Endothelial cell of umbilical vein (primary cell): ENCODE measurements around the gene TEX28. TPM values are rescaled to one million over a fixed set of nuclear protein-coding genes. Genes with fewer than 3 reads are reported as not detected.
"Not testable (repeated sequence)": the region's sequence is repeated elsewhere in the genome, so short reads cannot be mapped to it uniquely, and the experiment has no call there.

Experiments
- Bru-seq: library from RNA; stranded (reverse); fragments of 400-500 nt; gene quantifications from one replicate; lab custom pipeline; 2021; lab: Mats Ljungman, UMichigan
- BruChase-seq, 2 experiments: library from RNA; stranded (reverse); fragments of 400-500 nt; gene quantifications; one replicate each; lab custom pipeline; 2021; lab: Mats Ljungman, UMichigan
- BruUV-seq: library from RNA; stranded (reverse); fragments of 400-500 nt; replicated peaks from 2 replicates; lab custom pipeline; 2021; lab: Mats Ljungman, UMichigan
- CTCF ChIA-PET: fragments of 300-600, 350-600 bp; sonication (Branson Sonifier 250); formaldehyde crosslinking; loops from one replicate; lab custom pipeline; 2021; ENCODE audit warnings: antibody characterized with exemption, inconsistent platforms; lab: Charles Lee
- POLR2A ChIA-PET: fragments of 300-600, 350-600 bp; sonication (Branson Sonifier 250); formaldehyde crosslinking; loops from one replicate; lab custom pipeline; 2021; ENCODE audit warnings: antibody characterized with exemption, inconsistent platforms; lab: Charles Lee
- DNase-seq: peaks from one replicate; pipeline ENCODE4 v3.0.0-alpha.2; 2011; ENCODE audit warnings: low read depth, low spot score
- FAIRE-seq: peaks from 2 replicates; lab custom pipeline; 2011; peaks lifted over from hg19 to GRCh38; lab: Jason Lieb, UNC
- H2AFZ ChIP-seq: 2 replicates; pipeline ENCODE4 v1.6.0; 2012; ENCODE audit warnings: low read depth, low read length, control low read depth, inconsistent platforms
- H3K27ac ChIP-seq: 2 replicates; pipeline ENCODE4 v1.5.1; 2011; ENCODE audit warnings: low read depth, mild to moderate bottlenecking, control low read depth, low read length, moderate library complexity; ENCODE audit not compliant: insufficient read depth
- H3K27me3 ChIP-seq, 2 experiments: 2 replicates each; pipeline versions ENCODE4 v1.6.0 to v1.6.1; 2011; ENCODE audit warnings: low read length in 2 of 2, mixed read lengths in 1 of 2; ENCODE audit not compliant: control insufficient read depth in 2 of 2, insufficient read depth in 2 of 2
- H3K36me3 ChIP-seq, 2 experiments: 2 replicates in 1 of 2; 3 replicates in 1 of 2; pipeline ENCODE4 v1.5.1; 2011; ENCODE audit warnings: low read length in 2 of 2, mild to moderate bottlenecking in 1 of 2, moderate library complexity in 1 of 2; ENCODE audit not compliant: control insufficient read depth in 2 of 2, insufficient read depth in 2 of 2; ENCODE audit errors: extremely low read depth in 1 of 2
- H3K4me1 ChIP-seq: 3 replicates; pipeline ENCODE4 v1.5.1; 2011; ENCODE audit warnings: mild to moderate bottlenecking, low read length; ENCODE audit not compliant: control insufficient read depth, insufficient read depth; ENCODE audit errors: extremely low read depth
- H3K4me2 ChIP-seq: 2 replicates; pipeline ENCODE4 v1.6.1; 2011; ENCODE audit warnings: low read length, control low read depth, mixed read lengths; ENCODE audit not compliant: insufficient read depth
- H3K4me3 ChIP-seq, 3 experiments: fragments of 200-600 bp in 1 of 3; sonication (generic), shearing (Covaris generic) in 1 of 3; replicated peaks in 1 of 3; 2 replicates each; pipeline ENCODE4 v1.5.1; 2011 to 2016; ENCODE audit warnings: control low read depth in 3 of 3, low read length in 3 of 3, mild to moderate bottlenecking in 2 of 3, inconsistent platforms in 1 of 3, low read depth in 1 of 3, moderate library complexity in 1 of 3; ENCODE audit not compliant: insufficient read depth in 1 of 3
- H3K79me2 ChIP-seq: 2 replicates; pipeline ENCODE4 v1.6.0; 2012; ENCODE audit warnings: low read length, inconsistent platforms; ENCODE audit not compliant: control insufficient read depth, insufficient read depth
- H3K9ac ChIP-seq: replicated peaks from 2 replicates; pipeline ENCODE3; 2011; ENCODE audit warnings: low read length, control low read depth; ENCODE audit not compliant: insufficient read depth; ENCODE audit errors: extremely low read depth
- H3K9me1 ChIP-seq: replicated peaks from 3 replicates; pipeline ENCODE4 v1.6.0; 2011; ENCODE audit warnings: mild to moderate bottlenecking, low read length; ENCODE audit not compliant: control insufficient read depth, insufficient read depth; ENCODE audit errors: extremely low read depth
- H3K9me3 ChIP-seq: replicated peaks from 2 replicates; pipeline ENCODE4 v1.5.1; 2012; ENCODE audit warnings: low read length, inconsistent platforms; ENCODE audit not compliant: control insufficient read depth, insufficient read depth
- H4K20me1 ChIP-seq: replicated peaks from 2 replicates; pipeline ENCODE3; 2011; ENCODE audit warnings: mild to moderate bottlenecking, low read length; ENCODE audit not compliant: control insufficient read depth, insufficient read depth; ENCODE audit errors: extremely low read depth
- EZH2 ChIP-seq: IDR thresholded peaks from 2 replicates; pipeline ENCODE4 v1.6.1; 2012; ENCODE audit warnings: borderline replicate concordance, low read depth, mild to moderate bottlenecking, moderate library complexity, low read length, inconsistent platforms; ENCODE audit not compliant: severe bottlenecking
- FOS ChIP-seq: IDR thresholded peaks from 2 replicates; pipeline ENCODE4 v1.6.1; 2011; ENCODE audit warnings: mild to moderate bottlenecking, low read length, moderate library complexity, borderline replicate concordance; ENCODE audit not compliant: insufficient read depth
- GATA2 ChIP-seq: IDR thresholded peaks from 2 replicates; pipeline ENCODE4 v1.7.0; 2011; ENCODE audit warnings: low read depth, mild to moderate bottlenecking, moderate library complexity, mixed read lengths, low read length; ENCODE audit not compliant: insufficient read length, insufficient read depth
- JUN ChIP-seq: IDR thresholded peaks from 2 replicates; pipeline ENCODE4 v1.6.1; 2011; ENCODE audit warnings: borderline replicate concordance, low read depth; ENCODE audit not compliant: insufficient read length, insufficient read depth
- MYC ChIP-seq: IDR thresholded peaks from one replicate; pipeline ENCODE4 v1.6.1; 2011; ENCODE audit warnings: mild to moderate bottlenecking, low read depth, low read length
- POLR2A ChIP-seq: IDR thresholded peaks from 2 replicates; pipeline ENCODE4 v1.6.1; 2012; ENCODE audit warnings: low read depth, mild to moderate bottlenecking, control low read depth, low read length
- POLR2AphosphoS5 ChIP-seq: IDR thresholded peaks from 2 replicates; pipeline ENCODE4 v1.6.1; 2012; ENCODE audit warnings: low read depth, mild to moderate bottlenecking, control low read depth, low read length, moderate library complexity; ENCODE audit not compliant: insufficient read depth
- dilution Hi-C: fragments of 300-500 bp; cut with MboI; formaldehyde crosslinking; loops from one replicate; pipeline ENCODE4 v1.15.0; 2019; ENCODE audit warnings: low sequenced_read_pairs; ENCODE audit not compliant: extremely low pct_ligation_motif_present
- intact Hi-C: fragments of 100-400 bp; cut with micrococcal nuclease; formaldehyde crosslinking; loops from one replicate; pipeline ENCODE4 v1.10.0; 2022
- long read RNA-seq: library from polyadenylated mRNA; stranded (forward); transcript quantifications from one replicate; pipeline ENCODE4 v2.0.0, GENCODE V29; 2021
- polyA minus RNA-seq, 3 experiments: library from RNA; depleted of rRNA, polyadenylated mRNA; stranded (reverse); fragments of >200 nt; gene quantifications; 1 replicate in 1 of 3; 2 replicates in 2 of 3; pipeline ENCODE4 v1.2.3, GENCODE V29; 2011
- polyA plus RNA-seq, 4 experiments: library from polyadenylated mRNA; depleted of rRNA in 3 of 4; stranded (reverse) in 3 of 4; unstranded in 1 of 4; fragments of >200 nt; gene quantifications; 2 replicates each; pipeline versions ENCODE4 v1.2.1 to v1.2.3, GENCODE V29; 2011 to 2012; ENCODE audit warnings: missing spikeins in 1 of 4
- total RNA-seq: library from RNA; stranded (reverse); gene quantifications from 2 replicates; pipeline ENCODE4 v1.2.3, GENCODE V29; 2021
- TF ChIP-seq, protein P1 (sequence below), 2 donors: IDR thresholded peaks; 1 replicate in 1 of 2; 2 replicates in 1 of 2; pipeline ENCODE4 v1.5.1; 2011; ENCODE audit warnings: low read length in 2 of 2, mild to moderate bottlenecking in 2 of 2, moderate library complexity in 2 of 2, control low read depth in 1 of 2, inconsistent platforms in 1 of 2, low read depth in 1 of 2; ENCODE audit not compliant: insufficient read depth in 1 of 2; ENCODE audit errors: extremely low read depth in 1 of 2
- TF ChIP-seq, protein P2 (sequence below): IDR thresholded peaks from 2 replicates; pipeline ENCODE4 v1.6.1; 2011; ENCODE audit not compliant: insufficient read depth, insufficient read length

TEX28 gene, protein sequence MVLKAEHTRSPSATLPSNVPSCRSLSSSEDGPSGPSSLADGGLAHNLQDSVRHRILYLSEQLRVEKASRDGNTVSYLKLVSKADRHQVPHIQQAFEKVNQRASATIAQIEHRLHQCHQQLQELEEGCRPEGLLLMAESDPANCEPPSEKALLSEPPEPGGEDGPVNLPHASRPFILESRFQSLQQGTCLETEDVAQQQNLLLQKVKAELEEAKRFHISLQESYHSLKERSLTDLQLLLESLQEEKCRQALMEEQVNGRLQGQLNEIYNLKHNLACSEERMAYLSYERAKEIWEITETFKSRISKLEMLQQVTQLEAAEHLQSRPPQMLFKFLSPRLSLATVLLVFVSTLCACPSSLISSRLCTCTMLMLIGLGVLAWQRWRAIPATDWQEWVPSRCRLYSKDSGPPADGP
- not detected in 2 replicates for total RNA-seq
- not detected in 2 replicates for polyA plus RNA-seq
- not detected in 2 replicates for polyA plus RNA-seq (2011; cell fraction: cytosol; rRNA removed)
- not detected in 2 replicates for polyA plus RNA-seq (2011; cell fraction: nucleus; rRNA removed)
- not detected in 2 replicates for polyA plus RNA-seq (2012)
- polyA minus RNA-seq, result not detected in 2 replicates
- not detected for polyA minus RNA-seq (2011; cell fraction: cytosol; rRNA and poly(A)+ RNA removed)
- polyA minus RNA-seq (2011; cell fraction: nucleus; rRNA and poly(A)+ RNA removed), result not detected in 2 replicates
- Bru-seq, nascent RNA, result not detected
- BruChase-seq, experiment 1, labeled RNA remaining after a 6-hour chase, result percentile 4 among the genes with signal in this experiment
- not detected for BruChase-seq, experiment 2, labeled RNA remaining after a 2-hour chase
- long read RNA-seq, result 0 reads

DNA sequence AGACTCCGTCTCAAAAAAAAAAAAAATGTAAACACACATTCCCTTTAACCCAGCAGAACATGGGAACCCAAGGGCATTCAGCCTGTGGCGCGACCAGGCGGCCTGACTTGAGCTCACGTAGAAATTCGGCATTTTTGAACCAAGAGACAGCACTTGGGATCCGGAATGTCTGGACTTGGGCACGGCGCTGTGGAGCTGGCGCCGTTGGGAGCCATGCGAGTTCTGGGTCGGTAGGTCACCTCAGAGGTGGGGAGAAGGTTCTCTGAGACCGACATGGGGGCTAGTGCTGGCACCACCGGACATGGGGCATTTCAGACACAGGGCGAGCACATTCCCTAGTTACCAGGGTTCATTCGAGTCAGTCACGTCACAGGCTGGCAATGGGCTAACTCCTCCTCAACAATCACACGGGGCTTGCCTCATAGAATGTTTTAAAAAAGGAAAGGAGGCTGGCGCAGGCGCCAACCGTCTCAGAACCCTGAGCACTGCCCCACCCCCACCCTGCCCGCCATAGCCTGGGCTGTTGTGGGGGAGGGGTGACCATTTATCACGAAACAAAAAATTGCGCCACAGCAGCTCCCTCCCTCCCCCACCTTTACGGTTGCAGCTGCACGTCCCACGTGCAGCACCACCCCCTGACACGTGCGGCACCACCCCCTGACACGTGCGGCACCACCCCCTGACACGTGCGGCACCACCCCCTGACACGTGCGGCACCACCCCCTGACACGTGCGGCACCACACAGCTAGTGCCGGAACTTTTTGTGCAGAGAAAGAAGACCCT lies at the start of gene TEX28:
TEX28 (minus strand) TSS at position 334 of the 784 bp plus-strand sequence. CDS start 3,007 bp downstream, outside the sequence.
- H3K4me2 ChIP-seq, result no peak within 1 kb of the TSS
- H3K4me1 ChIP-seq, result no peaks in the 10 kb centered on the region
- dilution Hi-C loops, result no loop called here
- H3K9ac ChIP-seq, result no peak within 1 kb of the TSS
- no peaks in the 10 kb centered on the region for H3K9me3 ChIP-seq
- no peaks in the 10 kb centered on the region for H3K9me1 ChIP-seq
- BruUV-seq, result no TSS peak
- no peaks in the 10 kb centered on the region for H3K27me3 ChIP-seq
- no peaks in the 10 kb centered on the region for H3K79me2 ChIP-seq
- no peak within 1 kb of the TSS for H3K27ac ChIP-seq
- no peaks in the 10 kb centered on the region for H4K20me1 ChIP-seq
- ChIA-PET CTCF (no interaction called here), POLR2A (no interaction called here)
- TF ChIP-seq, protein P1, sequence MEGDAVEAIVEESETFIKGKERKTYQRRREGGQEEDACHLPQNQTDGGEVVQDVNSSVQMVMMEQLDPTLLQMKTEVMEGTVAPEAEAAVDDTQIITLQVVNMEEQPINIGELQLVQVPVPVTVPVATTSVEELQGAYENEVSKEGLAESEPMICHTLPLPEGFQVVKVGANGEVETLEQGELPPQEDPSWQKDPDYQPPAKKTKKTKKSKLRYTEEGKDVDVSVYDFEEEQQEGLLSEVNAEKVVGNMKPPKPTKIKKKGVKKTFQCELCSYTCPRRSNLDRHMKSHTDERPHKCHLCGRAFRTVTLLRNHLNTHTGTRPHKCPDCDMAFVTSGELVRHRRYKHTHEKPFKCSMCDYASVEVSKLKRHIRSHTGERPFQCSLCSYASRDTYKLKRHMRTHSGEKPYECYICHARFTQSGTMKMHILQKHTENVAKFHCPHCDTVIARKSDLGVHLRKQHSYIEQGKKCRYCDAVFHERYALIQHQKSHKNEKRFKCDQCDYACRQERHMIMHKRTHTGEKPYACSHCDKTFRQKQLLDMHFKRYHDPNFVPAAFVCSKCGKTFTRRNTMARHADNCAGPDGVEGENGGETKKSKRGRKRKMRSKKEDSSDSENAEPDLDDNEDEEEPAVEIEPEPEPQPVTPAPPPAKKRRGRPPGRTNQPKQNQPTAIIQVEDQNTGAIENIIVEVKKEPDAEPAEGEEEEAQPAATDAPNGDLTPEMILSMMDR (IDR thresholded peaks at IDR 0.05; ENCODE audit: extremely low read depth in 1 of 2, insufficient read depth in 1 of 2, low read depth in 1 of 2, low read length in 2 of 2), result no peak
- no peak for TF ChIP-seq EZH2
- no peak for TF ChIP-seq FOS
- TF ChIP-seq POLR2A, result no peak
- no peak for TF ChIP-seq POLR2AphosphoS5
- TF ChIP-seq GATA2, result no peak
- no peak for TF ChIP-seq JUN
- no peak for TF ChIP-seq MYC
- TF ChIP-seq, protein P2, sequence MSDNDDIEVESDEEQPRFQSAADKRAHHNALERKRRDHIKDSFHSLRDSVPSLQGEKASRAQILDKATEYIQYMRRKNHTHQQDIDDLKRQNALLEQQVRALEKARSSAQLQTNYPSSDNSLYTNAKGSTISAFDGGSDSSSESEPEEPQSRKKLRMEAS, result no peak
- no peaks in the 10 kb centered on the region for H3K36me3 ChIP-seq
- FAIRE-seq (no peak), DNase-seq (no peak)
- no peak within 1 kb of the TSS for H3K4me3 ChIP-seq
- H2AFZ ChIP-seq, result no peak within 1 kb of the TSS
- intact Hi-C loops, result no loop called here

DNA sequence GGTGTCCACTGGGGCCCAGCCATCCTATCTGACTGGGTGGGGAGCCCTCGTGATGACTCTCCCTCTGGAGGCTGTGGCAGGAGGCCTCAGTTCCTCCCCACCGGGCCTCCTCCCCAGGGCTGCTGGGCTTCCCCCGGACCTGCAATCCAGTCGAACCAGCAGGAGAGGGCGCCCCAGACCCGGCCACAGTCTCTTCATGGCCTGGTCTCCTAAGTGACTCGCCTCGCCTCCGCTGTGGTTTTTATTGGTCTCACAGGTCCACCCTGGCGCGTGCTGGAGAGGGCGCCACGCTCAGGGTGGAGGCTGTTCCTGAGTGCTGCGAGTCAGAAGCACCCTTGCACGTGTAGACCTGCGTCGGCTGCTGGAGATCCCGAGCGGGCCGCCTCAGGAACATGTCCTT lies 48.7 kb upstream of the TEX28 start:
- H3K9me1 ChIP-seq, FAIRE-seq, H3K9me3 ChIP-seq, H3K9ac ChIP-seq, dilution Hi-C loops, CTCF ChIA-PET, H3K4me1 ChIP-seq, BruUV-seq, H4K20me1 ChIP-seq, intact Hi-C loops, H3K36me3 ChIP-seq, DNase-seq, H3K79me2 ChIP-seq, POLR2A ChIA-PET, H3K27ac ChIP-seq, H2AFZ ChIP-seq, H3K4me3 ChIP-seq, H3K4me2 ChIP-seq, H3K27me3 ChIP-seq: not testable (repeated sequence)
